RWPE1 (cell line): ENCODE data around the gene USP2.

Experiments
- CTCF ChIA-PET: fragments of 350-600 bp; sonication (Branson Sonifier 250); formaldehyde crosslinking; extraction: SDS; loops from one replicate; lab custom pipeline; 2021; lab: Yijun Ruan, JAX
- POLR2A ChIA-PET: fragments of 400-600 bp; formaldehyde crosslinking; extraction: SDS; loops from one replicate; lab custom pipeline; 2020; ENCODE audit warnings: antibody characterized with exemption; ENCODE audit not compliant: low non-redundant PET; lab: Yijun Ruan, JAX
- DNase-seq: peaks from one replicate; pipeline ENCODE4 v3.0.0; 2012; ENCODE audit warnings: low spot score
- H3K27ac ChIP-seq: fragments of 450-650 bp; 2 replicates; pipeline ENCODE4 v1.5.1; 2017
- TF ChIP-seq, protein P1 (sequence below): fragments of 450-650 bp; conservative IDR thresholded peaks from 2 replicates; pipeline ENCODE4 v1.5.1; 2017; ENCODE audit warnings: low read depth, mild to moderate bottlenecking

USP2 gene

DNA sequence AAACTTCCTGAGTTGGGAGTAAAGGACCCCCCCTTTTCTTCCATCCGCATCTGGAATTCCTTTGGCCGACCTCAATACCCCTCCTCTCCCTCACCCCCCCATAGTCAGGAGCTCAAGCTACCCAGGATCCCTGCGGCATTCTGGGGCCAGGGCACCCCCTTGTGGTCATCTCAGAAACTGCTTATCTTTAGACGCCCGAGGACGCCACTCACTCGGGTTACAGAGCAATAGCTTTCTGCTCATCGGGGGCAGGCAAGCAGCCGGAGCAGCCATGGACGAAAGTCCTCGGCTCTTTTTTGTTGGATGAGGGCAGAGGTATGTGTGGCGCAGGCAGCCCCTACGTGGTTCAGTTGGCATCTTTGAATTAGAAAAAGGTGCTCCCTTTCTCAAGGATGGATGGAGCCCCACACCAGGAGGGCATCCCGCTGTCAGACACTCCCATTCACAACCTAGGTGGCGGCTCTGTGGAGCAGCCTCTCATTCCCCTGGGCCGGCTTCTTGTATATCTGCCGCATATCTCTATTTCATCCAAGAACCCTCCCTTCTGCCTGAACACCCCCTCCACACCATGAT lies 43.1 kb downstream of the USP2 start:
- ChIA-PET CTCF (interaction anchor here (0.6 to 3.5 kb wide), 25 partner anchors 9 to 1253 kb away, joined by 3 to 17 read pairs (median 4); partner anchors contain the start of genes CBL, MCAM and THY1), POLR2A (interaction anchor here (0.6 to 0.7 kb wide), 2 partner anchors 35 to 71 kb away, joined by 3 to 4 read pairs; no protein-coding TSS in a partner anchor)
- peak; percentile 73 for DNase-seq
- H3K27ac ChIP-seq = peak overlapping the region; percentile 82
- TF ChIP-seq, protein P1, sequence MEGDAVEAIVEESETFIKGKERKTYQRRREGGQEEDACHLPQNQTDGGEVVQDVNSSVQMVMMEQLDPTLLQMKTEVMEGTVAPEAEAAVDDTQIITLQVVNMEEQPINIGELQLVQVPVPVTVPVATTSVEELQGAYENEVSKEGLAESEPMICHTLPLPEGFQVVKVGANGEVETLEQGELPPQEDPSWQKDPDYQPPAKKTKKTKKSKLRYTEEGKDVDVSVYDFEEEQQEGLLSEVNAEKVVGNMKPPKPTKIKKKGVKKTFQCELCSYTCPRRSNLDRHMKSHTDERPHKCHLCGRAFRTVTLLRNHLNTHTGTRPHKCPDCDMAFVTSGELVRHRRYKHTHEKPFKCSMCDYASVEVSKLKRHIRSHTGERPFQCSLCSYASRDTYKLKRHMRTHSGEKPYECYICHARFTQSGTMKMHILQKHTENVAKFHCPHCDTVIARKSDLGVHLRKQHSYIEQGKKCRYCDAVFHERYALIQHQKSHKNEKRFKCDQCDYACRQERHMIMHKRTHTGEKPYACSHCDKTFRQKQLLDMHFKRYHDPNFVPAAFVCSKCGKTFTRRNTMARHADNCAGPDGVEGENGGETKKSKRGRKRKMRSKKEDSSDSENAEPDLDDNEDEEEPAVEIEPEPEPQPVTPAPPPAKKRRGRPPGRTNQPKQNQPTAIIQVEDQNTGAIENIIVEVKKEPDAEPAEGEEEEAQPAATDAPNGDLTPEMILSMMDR = peak; percentile 85

DNA sequence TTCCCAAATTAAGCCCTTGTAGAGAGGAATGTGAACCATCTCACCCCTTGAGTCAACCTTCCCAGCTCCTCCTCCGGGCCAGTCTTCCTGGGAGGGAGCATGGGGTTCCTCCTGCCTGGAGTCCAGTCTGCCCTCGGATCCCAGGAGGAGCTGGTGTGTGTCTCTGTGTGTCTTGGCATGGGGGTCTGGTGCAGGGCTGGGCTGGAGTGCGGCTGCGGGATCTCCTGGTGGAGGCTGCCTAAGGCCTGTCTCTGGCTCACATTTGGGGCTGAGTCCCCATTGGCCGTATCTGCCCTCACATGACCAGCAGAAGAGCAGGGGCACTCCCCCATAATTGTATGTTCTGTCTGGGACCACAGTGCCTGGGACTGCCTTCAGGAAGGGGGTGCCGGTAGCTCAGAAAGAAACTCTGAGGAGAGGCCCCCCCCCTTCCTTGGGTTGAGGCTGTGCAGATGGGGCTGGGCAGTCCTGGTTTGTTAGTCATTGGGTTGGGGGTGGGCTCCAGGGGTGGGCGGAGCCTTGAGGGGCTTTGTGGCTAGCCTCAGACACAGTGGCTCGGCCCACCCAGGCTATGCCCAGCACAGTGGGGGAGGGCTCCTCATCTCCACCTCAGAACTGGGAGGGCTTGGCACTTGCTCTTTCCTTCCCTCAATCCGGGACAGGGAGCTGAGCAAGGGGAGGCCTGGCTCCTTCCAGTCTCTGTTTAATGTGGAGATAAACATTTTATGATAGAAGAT lies 43.7 kb downstream of the USP2 start:
- H3K27ac ChIP-seq = peak overlapping the region; percentile 82
- no peak for DNase-seq
- TF ChIP-seq, protein P1 = no peak
- POLR2A ChIA-PET = interaction anchor here (0.6 to 0.7 kb wide), 6 partner anchors 36 to 254 kb away, joined by 3 to 10 read pairs (median 3); no protein-coding TSS in a partner anchor
- CTCF ChIA-PET = interaction anchor here (0.6 to 3.5 kb wide), 24 partner anchors 10 to 770 kb away, joined by 3 to 17 read pairs (median 4); partner anchors contain the start of genes CBL, MCAM and THY1

DNA sequence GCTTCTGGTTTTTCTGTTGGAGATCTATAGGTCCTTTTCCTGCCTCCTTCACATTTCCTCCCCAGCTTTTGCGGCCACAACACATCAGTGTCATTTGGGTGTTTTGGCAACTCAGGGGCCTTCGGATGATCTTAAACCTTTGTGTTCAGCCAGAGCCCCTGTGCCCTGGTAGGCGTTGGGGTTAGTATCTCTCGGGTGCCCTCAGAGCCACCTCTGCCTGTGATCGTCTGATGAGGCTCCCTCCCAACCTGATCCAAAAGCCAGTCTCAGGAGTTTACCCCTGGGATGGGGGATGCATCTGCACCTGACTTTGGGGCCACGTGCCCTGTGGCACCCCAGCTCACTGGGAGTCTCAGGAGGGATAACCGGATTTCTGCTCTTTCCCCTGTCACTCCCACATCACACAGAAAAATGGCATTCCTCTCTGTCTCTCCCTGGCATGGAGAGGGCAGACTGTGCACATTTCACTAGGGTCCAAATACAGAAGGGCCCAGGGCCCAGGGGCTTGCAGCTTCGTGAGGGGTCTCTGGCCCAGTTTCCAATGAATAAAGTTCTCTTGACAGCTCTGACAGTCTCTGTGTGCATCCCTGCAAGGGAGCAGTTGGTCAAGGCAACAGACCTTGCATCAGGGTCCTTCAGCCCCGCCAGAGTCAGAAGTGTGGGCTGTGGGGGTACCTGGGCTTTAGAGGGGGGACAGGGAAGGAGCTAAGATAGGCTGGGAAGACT lies 44.6 kb downstream of the USP2 start:
- ChIA-PET CTCF (interaction anchor here (0.7 to 2.8 kb wide), 5 partner anchors 13 to 138 kb away, joined by 3 to 17 read pairs (median 6); no protein-coding TSS in a partner anchor), POLR2A (no interaction called here)
- H3K27ac ChIP-seq = peak overlapping the region; percentile 82
- TF ChIP-seq, protein P1 = no peak
- no peak for DNase-seq

DNA sequence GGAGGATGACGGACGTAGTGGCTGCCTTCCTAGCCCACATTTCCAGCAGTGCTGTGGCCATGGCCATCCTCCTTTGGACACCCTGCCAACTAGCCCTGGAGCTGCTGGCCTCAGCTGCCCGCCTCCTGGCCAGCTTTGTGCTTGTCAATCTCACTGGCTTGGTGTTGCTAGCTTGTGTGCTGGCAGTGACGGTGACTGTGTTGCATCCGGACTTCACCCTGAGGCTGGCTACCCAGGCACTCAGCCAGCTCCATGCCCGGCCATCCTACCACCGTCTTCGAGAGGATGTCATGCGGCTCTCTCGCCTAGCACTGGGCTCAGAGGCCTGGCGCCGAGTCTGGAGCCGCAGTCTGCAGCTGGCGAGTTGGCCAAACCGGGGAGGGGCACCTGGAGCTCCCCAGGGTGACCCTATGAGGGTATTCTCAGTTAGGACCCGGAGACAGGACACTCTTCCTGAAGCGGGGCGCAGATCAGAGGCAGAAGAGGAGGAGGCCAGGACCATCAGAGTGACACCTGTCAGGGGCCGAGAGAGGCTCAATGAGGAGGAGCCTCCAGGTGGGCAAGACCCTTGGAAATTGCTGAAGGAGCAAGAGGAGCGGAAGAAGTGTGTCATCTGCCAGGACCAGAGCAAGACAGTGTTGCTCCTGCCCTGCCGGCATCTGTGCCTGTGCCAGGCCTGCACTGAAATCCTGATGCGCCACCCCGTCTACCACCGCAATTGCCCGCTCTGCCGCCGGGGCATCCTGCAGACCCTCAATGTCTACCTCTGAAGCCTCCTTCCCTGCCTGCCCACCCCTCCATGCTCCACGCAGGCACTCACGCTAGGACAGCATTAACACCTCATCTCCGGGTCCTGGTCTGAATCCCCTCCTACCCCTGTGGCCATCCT lies 45.6 kb downstream of the USP2 start:
- CTCF ChIA-PET = interaction anchor here (0.5 kb wide), 1 partner anchor 875 kb away, joined by 3 read pairs; no protein-coding TSS in a partner anchor
- no peak for DNase-seq
- POLR2A ChIA-PET = no interaction called here
- H3K27ac ChIP-seq = peak overlapping the region; percentile 82
- TF ChIP-seq, protein P1 = no peak

DNA sequence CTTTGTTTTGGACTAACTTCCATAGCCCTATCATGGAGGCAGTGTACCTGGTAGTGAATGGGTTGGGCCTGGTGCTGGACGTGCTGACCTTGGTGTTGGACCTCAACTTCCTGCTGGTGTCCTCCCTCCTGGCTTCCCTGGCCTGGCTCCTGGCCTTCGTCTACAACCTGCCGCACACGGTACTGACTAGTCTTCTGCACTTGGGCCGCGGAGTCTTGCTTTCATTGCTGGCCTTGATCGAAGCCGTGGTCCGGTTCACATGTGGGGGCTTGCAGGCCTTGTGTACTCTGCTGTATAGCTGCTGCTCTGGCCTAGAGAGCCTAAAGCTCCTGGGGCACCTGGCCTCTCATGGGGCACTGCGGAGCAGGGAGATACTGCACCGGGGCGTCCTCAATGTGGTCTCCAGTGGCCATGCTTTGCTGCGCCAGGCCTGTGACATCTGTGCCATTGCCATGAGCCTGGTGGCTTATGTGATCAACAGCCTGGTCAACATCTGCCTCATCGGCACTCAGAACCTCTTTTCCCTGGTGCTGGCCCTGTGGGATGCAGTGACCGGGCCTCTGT lies 46.3 kb downstream of the USP2 start:
- CTCF ChIA-PET = interaction anchor here (0.5 kb wide), 1 partner anchor 876 kb away, joined by 3 read pairs; no protein-coding TSS in a partner anchor
- TF ChIP-seq, protein P1 = no peak
- POLR2A ChIA-PET = no interaction called here
- H3K27ac ChIP-seq = peak overlapping the region; percentile 82
- DNase-seq = no peak
